Naive thymus-derived CD8-positive, alpha-beta T cell (primary cell): ENCODE results near the gene PGR. TPM values are rescaled to one million over a fixed set of nuclear protein-coding genes. Genes with fewer than 3 reads are reported as not detected.

Experiments
- ATAC-seq, 2 donors: fragments of 150-1000 bp; cut with Tn5 transposase in 1 of 2; sonication (Bioruptor Pico), chemical (Tn5 transposase) in 1 of 2; 1 replicate in 1 of 2; 2 replicates in 1 of 2; pipeline ENCODE4 v1.10.0; 2021; ENCODE audit warnings: mild to moderate bottlenecking in 2 of 2, moderate library complexity in 2 of 2
- POLR2A ChIA-PET: fragments of 350-600 bp; sonication (Branson Sonifier 250); formaldehyde crosslinking; loops from one replicate; lab custom pipeline; 2021; ENCODE audit warnings: antibody characterized with exemption; lab: Charles Lee
- DNase-seq, 10 donors: peaks; one replicate each; pipeline versions ENCODE4 v3.0.0 to v3.0.0-alpha.2; 2020 to 2022
- H3K27ac Mint-ChIP-seq, 10 donors: one replicate each; pipeline ENCODE4 v1.8.0; 2020 to 2022; ENCODE audit warnings: mild to moderate bottlenecking in 10 of 10, mixed read lengths in 10 of 10, moderate library complexity in 4 of 10, inconsistent platforms in 1 of 10
- H3K27me3 Mint-ChIP-seq, 5 donors: one replicate each; pipeline ENCODE4 v1.8.0; 2021 to 2022; ENCODE audit warnings: mixed read lengths in 5 of 5
- H3K36me3 Mint-ChIP-seq, 3 donors: one replicate each; pipeline ENCODE4 v1.8.0; 2020 to 2022; ENCODE audit warnings: mixed read lengths in 3 of 3, mild to moderate bottlenecking in 2 of 3, inconsistent platforms in 1 of 3
- H3K4me1 Mint-ChIP-seq, 4 donors: one replicate each; pipeline ENCODE4 v1.8.0; 2021 to 2022; ENCODE audit warnings: mixed read lengths in 4 of 4
- H3K4me3 Mint-ChIP-seq, 10 donors: one replicate each; pipeline ENCODE4 v1.8.0; 2020 to 2022; ENCODE audit warnings: mild to moderate bottlenecking in 10 of 10, mixed read lengths in 10 of 10, moderate library complexity in 6 of 10, inconsistent platforms in 1 of 10
- H3K9me3 Mint-ChIP-seq, 9 donors: one replicate each; pipeline ENCODE4 v1.8.0; 2020 to 2022; ENCODE audit warnings: mixed read lengths in 9 of 9, mild to moderate bottlenecking in 3 of 9, inconsistent platforms in 1 of 9, moderate library complexity in 1 of 9
- polyA plus RNA-seq, 3 donors: library from polyadenylated mRNA; unstranded; fragments of 300-500 nt; fragmentation: Illumina TruSeq; gene quantifications; one replicate each; pipeline ENCODE4 v1.2.3, GENCODE V29; 2021
- total RNA-seq, 8 experiments: library from RNA in 2 of 8; stranded (reverse) in 2 of 8; gene quantifications; one replicate each; pipeline ENCODE4 v1.2.3 and lab custom pipeline; 2021 to 2026

PGR gene
- total and polyA plus RNA-seq, 5 experiments from 2014 or later = not detected

DNA sequence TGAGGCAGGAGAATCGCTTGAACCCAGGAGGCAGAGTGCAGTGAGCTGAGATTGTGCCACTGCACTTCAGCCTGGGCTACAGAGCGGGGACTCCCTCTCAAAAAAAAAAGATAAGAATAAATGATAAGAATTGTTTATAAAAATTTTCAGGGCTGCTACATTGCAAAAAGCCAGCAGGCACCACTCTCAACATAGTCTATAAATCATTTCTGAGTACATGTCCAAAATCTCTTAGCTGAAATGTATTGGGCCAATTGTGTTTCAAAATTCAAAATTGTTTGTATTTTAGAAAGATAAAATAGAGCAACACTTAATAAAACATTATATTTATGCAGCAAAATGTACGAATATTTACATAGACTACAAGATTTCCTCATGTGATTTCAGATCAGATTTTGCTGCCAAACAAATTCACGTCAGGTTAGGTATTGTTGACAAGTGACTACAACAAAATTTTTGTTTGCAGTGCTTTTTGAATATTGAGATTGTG, 13.9 kb downstream of the PGR start:
- DNase-seq = no peak
- H3K27ac Mint-ChIP-seq = no peak overlapping the region
- ATAC-seq = no peak
- H3K4me1 Mint-ChIP-seq = no peaks in the 10 kb centered on the region
- POLR2A ChIA-PET = no interaction called here
- peaks cover 0 to 14% (median 4%) of the 10 kb centered on the region in 9 donors for H3K9me3 Mint-ChIP-seq
- no peaks in the 10 kb centered on the region for H3K36me3 Mint-ChIP-seq
- peaks cover 0 to 4% (median 0%) of the 10 kb centered on the region in 5 donors for H3K27me3 Mint-ChIP-seq
- H3K4me3 Mint-ChIP-seq = no peak overlapping the region

DNA sequence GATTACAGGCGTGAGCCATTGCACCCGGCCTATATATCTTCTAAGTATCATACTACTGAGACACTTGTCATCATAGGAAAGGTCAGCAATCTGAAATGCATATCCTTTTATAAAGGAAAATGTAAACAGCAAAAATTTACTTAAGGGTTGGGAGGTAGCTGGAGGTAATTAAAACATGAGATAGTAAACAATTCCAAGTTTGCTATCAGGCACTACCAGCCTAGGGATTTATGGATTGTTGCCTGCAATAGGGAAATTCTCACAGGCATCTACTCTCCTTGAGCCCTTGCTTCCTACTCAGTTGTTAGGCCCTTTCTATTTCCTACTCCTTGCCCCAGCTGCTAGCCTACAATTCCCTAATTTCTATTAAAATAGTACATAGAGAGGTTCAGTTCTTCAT, 16.1 kb downstream of the PGR start:
- H3K36me3 Mint-ChIP-seq = no peaks in the 10 kb centered on the region
- DNase-seq (no peak), ATAC-seq (no peak)
- H3K27ac Mint-ChIP-seq = no peak overlapping the region
- H3K4me1 Mint-ChIP-seq = no peaks in the 10 kb centered on the region
- peaks cover 0 to 21% (median 8%) of the 10 kb centered on the region in 9 donors for H3K9me3 Mint-ChIP-seq
- POLR2A ChIA-PET = no interaction called here
- peaks cover 0 to 4% (median 0%) of the 10 kb centered on the region in 5 donors for H3K27me3 Mint-ChIP-seq
- H3K4me3 Mint-ChIP-seq = no peak overlapping the region

GRCh38 chr11:101104716-101105115, 24.9 kb downstream of the PGR start:
- Mint-ChIP-seq H3K4me1 (no peaks in the 10 kb centered on the region), H3K27me3 (peaks cover 0 to 4% (median 0%) of the 10 kb centered on the region in 5 donors), H3K9me3 (peaks cover 0 to 24% (median 8%) of the 10 kb centered on the region in 9 donors), H3K4me3 (no peak overlapping the region), H3K27ac (no peak overlapping the region), H3K36me3 (no peaks in the 10 kb centered on the region)
- DNase-seq (no peak), ATAC-seq (no peak)
- POLR2A ChIA-PET = no interaction called here

DNA sequence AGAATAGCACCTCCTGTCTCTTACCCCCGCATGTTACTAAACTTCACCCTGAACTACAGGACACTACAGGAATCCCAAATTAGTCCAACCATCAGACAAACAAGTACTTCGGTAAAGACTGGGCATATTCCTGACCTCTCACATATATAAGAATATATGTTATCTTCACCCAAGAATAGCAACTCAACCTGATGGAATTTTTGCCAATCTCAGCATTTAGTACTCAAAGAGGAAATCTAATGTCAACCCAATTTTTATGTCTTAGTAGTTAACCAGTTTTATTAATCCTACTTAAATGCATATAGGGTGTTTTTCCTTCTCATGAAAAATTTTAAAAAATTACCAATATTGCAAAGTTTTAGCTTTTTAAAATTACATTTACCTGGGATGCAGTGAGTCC, 26.2 kb downstream of the PGR start:
- POLR2A ChIA-PET = no interaction called here
- Mint-ChIP-seq H3K9me3 (peaks cover 0 to 21% (median 6%) of the 10 kb centered on the region in 9 donors), H3K36me3 (no peaks in the 10 kb centered on the region), H3K4me1 (no peaks in the 10 kb centered on the region), H3K4me3 (no peak overlapping the region), H3K27ac (no peak overlapping the region), H3K27me3 (peaks cover 0 to 4% (median 0%) of the 10 kb centered on the region in 5 donors)
- DNase-seq (no peak), ATAC-seq (no peak)

DNA sequence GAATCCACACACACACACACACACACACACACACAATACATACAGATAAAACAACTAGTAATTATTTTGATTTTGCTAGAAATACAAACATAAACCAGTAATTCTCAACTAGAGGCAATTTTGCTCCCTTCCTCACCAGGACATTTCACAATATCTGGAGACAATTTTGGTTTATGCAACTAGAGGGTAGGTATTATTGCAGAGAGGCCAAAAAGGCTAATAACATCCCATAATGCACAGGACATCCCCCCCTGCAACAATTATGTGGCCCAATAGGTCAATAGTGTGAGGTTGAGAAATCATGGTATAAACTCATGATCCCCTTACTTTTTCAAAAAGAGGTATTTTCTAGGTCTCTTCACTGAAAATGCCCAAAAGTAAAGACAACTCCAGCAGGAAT, 29.0 kb downstream of the PGR start:
- H3K36me3 Mint-ChIP-seq = no peaks in the 10 kb centered on the region
- H3K27ac Mint-ChIP-seq = no peak overlapping the region
- H3K9me3 Mint-ChIP-seq = peaks cover 0 to 15% (median 4%) of the 10 kb centered on the region in 9 donors
- H3K4me3 Mint-ChIP-seq = no peak overlapping the region
- ATAC-seq = no peak
- peaks cover 0 to 4% (median 0%) of the 10 kb centered on the region in 5 donors for H3K27me3 Mint-ChIP-seq
- no peaks in the 10 kb centered on the region for H3K4me1 Mint-ChIP-seq
- POLR2A ChIA-PET = no interaction called here
- DNase-seq = no peak

GRCh38 chr11:101096036-101096704, 33.4 kb downstream of the PGR start:
- DNase-seq (no peak), ATAC-seq (no peak)
- Mint-ChIP-seq H3K36me3 (no peaks in the 10 kb centered on the region), H3K9me3 (peaks cover 0 to 30% (median 6%) of the 10 kb centered on the region in 9 donors), H3K27me3 (no peaks in the 10 kb centered on the region), H3K27ac (no peak overlapping the region), H3K4me1 (no peaks in the 10 kb centered on the region), H3K4me3 (no peak overlapping the region)
- POLR2A ChIA-PET = no interaction called here

- ATAC-seq = no peak
- Mint-ChIP-seq H3K4me3 (no peak overlapping the region), H3K9me3 (peaks cover 0 to 33% (median 6%) of the 10 kb centered on the region in 9 donors), H3K36me3 (no peaks in the 10 kb centered on the region), H3K27ac (no peak overlapping the region), H3K27me3 (no peaks in the 10 kb centered on the region), H3K4me1 (no peaks in the 10 kb centered on the region)
- POLR2A ChIA-PET = no interaction called here
- DNase-seq = no peak
These were observed 37.8 kb downstream of the PGR start for GRCh38 chr11:101091781-101092180.

DNA sequence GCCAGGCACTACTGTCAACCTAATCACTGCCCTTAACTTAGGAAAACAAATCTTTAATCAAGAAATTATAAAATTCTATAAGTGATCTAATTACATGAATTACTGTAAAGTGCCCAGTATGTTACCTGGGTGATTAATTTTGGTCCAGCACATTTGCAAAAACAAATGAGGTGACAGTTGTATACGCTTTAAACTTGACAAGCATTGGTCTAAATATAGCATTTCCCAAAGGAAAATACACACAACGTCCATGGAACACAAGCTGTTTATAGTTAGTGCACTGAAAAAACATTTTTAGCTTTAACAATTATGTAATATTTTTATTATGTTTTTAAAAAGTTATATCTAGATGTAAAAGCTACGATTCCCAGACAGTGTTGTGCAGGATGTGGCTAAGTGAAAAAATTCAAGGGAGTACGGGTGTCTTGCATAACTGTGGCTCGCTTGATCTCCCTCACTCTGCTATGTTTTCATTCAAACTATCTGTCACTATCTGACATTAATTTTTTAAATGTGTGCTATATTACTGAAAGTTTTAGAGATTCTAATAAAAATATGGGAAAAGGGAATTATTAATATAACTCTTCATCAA, 38.8 kb downstream of the PGR start:
- H3K27ac Mint-ChIP-seq = no peak overlapping the region
- POLR2A ChIA-PET = no interaction called here

DNA sequence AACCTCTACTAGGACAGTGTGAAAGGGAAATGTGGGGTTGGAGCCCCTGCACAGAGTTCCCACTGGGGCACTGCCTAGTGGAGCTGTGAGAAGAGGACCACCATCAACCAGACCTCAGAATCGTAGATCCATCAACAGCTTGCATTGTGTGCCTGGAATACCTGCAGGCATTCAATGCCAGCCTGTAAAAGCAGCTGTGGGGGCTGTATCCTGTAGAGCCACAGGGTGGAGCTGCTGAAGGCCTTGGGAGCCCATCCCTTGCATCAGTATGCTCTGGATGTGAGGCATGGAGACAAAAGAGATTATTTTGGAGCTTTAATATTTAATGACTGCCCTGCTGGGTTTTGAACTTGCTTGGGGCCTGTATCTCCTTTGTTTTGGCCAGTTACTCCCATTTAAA, 46.3 kb downstream of the PGR start:
- H3K4me1 Mint-ChIP-seq = no peaks in the 10 kb centered on the region
- POLR2A ChIA-PET = no interaction called here
- DNase-seq (no peak), ATAC-seq (no peak)
- H3K36me3 Mint-ChIP-seq = peaks cover 0 to 12% (median 0%) of the 10 kb centered on the region in 3 donors
- H3K9me3 Mint-ChIP-seq = peaks cover 0 to 62% (median 15%) of the 10 kb centered on the region in 9 donors
- H3K4me3 Mint-ChIP-seq = no peak overlapping the region
- no peak overlapping the region for H3K27ac Mint-ChIP-seq
- H3K27me3 Mint-ChIP-seq = peaks cover 0 to 4% (median 0%) of the 10 kb centered on the region in 5 donors

More for the DNA sequence above, 38.8 kb downstream of the PGR start:
- no peaks in the 10 kb centered on the region for H3K27me3 Mint-ChIP-seq
- ATAC-seq (no peak), DNase-seq (no peak)
- H3K4me3 Mint-ChIP-seq = no peak overlapping the region
- no peaks in the 10 kb centered on the region for H3K36me3 Mint-ChIP-seq
- peaks cover 0 to 37% (median 8%) of the 10 kb centered on the region in 9 donors for H3K9me3 Mint-ChIP-seq
- no peaks in the 10 kb centered on the region for H3K4me1 Mint-ChIP-seq

DNA sequence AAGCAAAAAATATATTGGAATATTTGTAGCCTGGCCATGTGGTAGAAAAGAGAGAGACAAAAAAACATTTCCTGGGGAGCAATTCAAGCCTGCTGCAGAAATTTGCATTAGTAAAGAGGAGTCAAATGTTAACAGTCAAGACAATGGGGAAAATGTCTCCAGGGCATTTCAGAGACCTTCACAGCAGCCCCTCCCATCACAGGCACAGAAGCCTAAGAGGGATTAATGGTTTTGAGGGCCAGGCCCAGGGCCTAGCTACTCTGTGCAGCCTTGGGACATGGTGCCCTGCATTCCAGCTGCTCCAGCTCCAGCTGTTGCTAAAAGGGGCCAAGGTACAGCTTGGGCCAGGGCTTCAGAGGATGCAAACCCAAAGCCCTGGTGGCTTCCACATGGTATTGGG, 46.8 kb downstream of the PGR start:
- Mint-ChIP-seq H3K9me3 (peaks cover 0 to 62% (median 15%) of the 10 kb centered on the region in 9 donors), H3K36me3 (peaks cover 0 to 12% (median 0%) of the 10 kb centered on the region in 3 donors), H3K4me3 (no peak overlapping the region), H3K27ac (no peak overlapping the region), H3K4me1 (no peaks in the 10 kb centered on the region), H3K27me3 (peaks cover 0 to 4% (median 0%) of the 10 kb centered on the region in 5 donors)
- POLR2A ChIA-PET = no interaction called here
- ATAC-seq (no peak), DNase-seq (no peak)

DNA sequence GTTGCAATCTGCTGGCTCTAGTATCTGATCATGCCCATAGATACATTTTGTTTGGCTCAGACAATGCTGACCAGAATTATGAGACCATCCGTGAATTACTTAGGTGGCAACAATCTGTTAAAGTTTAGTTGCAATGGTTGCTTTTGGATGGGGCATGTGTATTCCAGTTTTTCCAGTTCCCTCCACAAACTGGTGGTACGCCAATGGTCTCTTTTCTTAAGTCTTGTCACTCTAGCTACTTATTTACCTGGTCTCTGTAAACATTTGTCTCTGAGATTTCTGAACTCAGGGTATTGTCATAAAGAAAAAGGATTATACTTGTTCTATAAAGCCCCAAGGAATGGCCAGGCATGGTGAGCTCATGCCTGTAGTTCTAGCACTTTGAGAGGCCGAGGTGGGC, 65.9 kb downstream of the PGR start:
- POLR2A ChIA-PET = no interaction called here
- H3K4me1 Mint-ChIP-seq = no peaks in the 10 kb centered on the region
- no peak overlapping the region for H3K4me3 Mint-ChIP-seq
- no peak for DNase-seq
- H3K36me3 Mint-ChIP-seq = no peaks in the 10 kb centered on the region
- no peak for ATAC-seq
- no peak overlapping the region for H3K27ac Mint-ChIP-seq
- no peaks in the 10 kb centered on the region for H3K27me3 Mint-ChIP-seq
- H3K9me3 Mint-ChIP-seq = peaks cover 0 to 6% (median 0%) of the 10 kb centered on the region in 9 donors

DNA sequence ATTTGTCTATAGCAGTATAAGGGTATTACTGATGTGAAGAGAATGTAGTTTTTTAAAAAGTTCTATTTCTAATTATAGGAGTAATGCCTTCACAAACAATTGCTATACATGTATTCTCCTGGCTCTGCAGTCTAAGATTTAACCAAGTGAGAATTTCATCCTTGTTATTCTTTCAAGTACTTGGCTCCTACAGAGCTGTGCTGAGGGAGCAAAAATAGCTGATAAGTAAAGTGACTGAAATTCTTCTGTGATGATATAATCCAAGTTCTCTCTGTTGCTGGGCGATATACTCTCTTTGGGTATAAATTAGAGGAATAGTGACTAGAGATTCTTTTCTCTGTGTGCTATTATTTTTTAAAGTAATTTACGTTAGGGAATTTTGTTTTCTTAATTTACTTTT, 68.0 kb downstream of the PGR start:
- H3K36me3 Mint-ChIP-seq = no peaks in the 10 kb centered on the region
- H3K27me3 Mint-ChIP-seq = no peaks in the 10 kb centered on the region
- H3K4me1 Mint-ChIP-seq = no peaks in the 10 kb centered on the region
- no peak overlapping the region for H3K27ac Mint-ChIP-seq
- DNase-seq (no peak), ATAC-seq (no peak)
- peaks cover 0 to 16% (median 4%) of the 10 kb centered on the region in 9 donors for H3K9me3 Mint-ChIP-seq
- H3K4me3 Mint-ChIP-seq = no peak overlapping the region
- POLR2A ChIA-PET = no interaction called here

GRCh38 chr11:101059331-101059730, 70.3 kb downstream of the PGR start:
- H3K27ac Mint-ChIP-seq = no peak overlapping the region
- ATAC-seq (no peak), DNase-seq (no peak)
- peaks cover 0 to 16% (median 4%) of the 10 kb centered on the region in 9 donors for H3K9me3 Mint-ChIP-seq
- H3K4me3 Mint-ChIP-seq = no peak overlapping the region
- POLR2A ChIA-PET = no interaction called here
- no peaks in the 10 kb centered on the region for H3K4me1 Mint-ChIP-seq
- no peaks in the 10 kb centered on the region for H3K27me3 Mint-ChIP-seq
- H3K36me3 Mint-ChIP-seq = no peaks in the 10 kb centered on the region
